ENCODE results near the gene TTLL11. TPM values are rescaled to one million over a fixed set of nuclear protein-coding genes. Genes with fewer than 3 reads are reported as not detected.
A peak's percentile ranks its signal among the peaks of the same experiment; 100 is the strongest.
"Not testable (repeated sequence)": the region's sequence is repeated elsewhere in the genome, so short reads cannot be mapped to it uniquely, and the experiment has no call there.

TTLL11 gene
- total and polyA plus RNA-seq, 8 donors = 3.4 to 7.5 (median 5.5) TPM

GRCh38 chr9:122001491-122002201 is 91.5 kb downstream of the TTLL11 start:
- ATAC-seq = peak in 2 of 4 donors; percentile 28 to 30
- H3K27me3 ChIP-seq = no peaks in the 10 kb centered on the region
- DNase-seq = no peak
- FAIRE-seq = no peak
- H3K9me3 ChIP-seq = no peaks in the 10 kb centered on the region
- H3K36me3 ChIP-seq = no peaks in the 10 kb centered on the region
- no peak overlapping the region for H3K4me3 ChIP-seq
- intact Hi-C loops (cut with DNase I) = no loop called here
- H3K4me1 ChIP-seq = no peaks in the 10 kb centered on the region
- WGBS, 2 donors = 69 to 72% methylated on average over 9 of the region's 9 CpGs
- no peak for TF ChIP-seq CTCF (IDR thresholded peaks at IDR 0.05)
- H3K27ac ChIP-seq = no peak overlapping the region

- intact Hi-C loops (cut with DNase I) = not testable (repeated sequence)
Measured at GRCh38 chr9:122000526-122000925, 92.6 kb downstream of the TTLL11 start.

GRCh38 chr9:121999556-121999955 is 93.6 kb downstream of the TTLL11 start:
- Histone ChIP-seq H3K9me3 (no peaks in the 10 kb centered on the region), H3K27ac (no peak overlapping the region), H3K4me1 (no peaks in the 10 kb centered on the region), H3K4me3 (no peak overlapping the region), H3K27me3 (no peaks in the 10 kb centered on the region), H3K36me3 (no peaks in the 10 kb centered on the region)
- no peak for FAIRE-seq
- ATAC-seq = no peak
- DNase-seq = no peak
- no peak for TF ChIP-seq CTCF (IDR thresholded peaks at IDR 0.05)
- intact Hi-C loops (cut with DNase I) = loop anchor here in 2 of 3 donors (10.0 kb wide), 2 partner anchors 65 to 445 kb away; no protein-coding TSS in a partner anchor
- 91 to 100% methylated on average over 3 of the region's 3 CpGs for WGBS, 2 donors

More at GRCh38 chr9:122000526-122000925, 92.6 kb downstream of the TTLL11 start:
- H3K9me3 ChIP-seq, DNase-seq, H3K27me3 ChIP-seq, H3K36me3 ChIP-seq, H3K27ac ChIP-seq, ATAC-seq, H3K4me3 ChIP-seq, H3K4me1 ChIP-seq, FAIRE-seq: not testable (repeated sequence)
- WGBS, 2 donors = 83 to 85% methylated on average over 6 of the region's 6 CpGs

- FAIRE-seq (no peak), DNase-seq (no peak), ATAC-seq (peak in 2 of 4 donors; percentile 47 to 51)
- Histone ChIP-seq H3K36me3 (no peaks in the 10 kb centered on the region), H3K9me3 (no peaks in the 10 kb centered on the region), H3K27me3 (no peaks in the 10 kb centered on the region), H3K27ac (no peak overlapping the region), H3K4me3 (no peak overlapping the region), H3K4me1 (no peaks in the 10 kb centered on the region)
- TF ChIP-seq CTCF (IDR thresholded peaks at IDR 0.05) = no peak
- WGBS, 2 donors = 68% methylated on average over 7 of the region's 7 CpGs
- intact Hi-C loops (cut with DNase I) = loop anchor here in 2 of 3 donors (10.0 kb wide), 2 partner anchors 64 to 444 kb away; no protein-coding TSS in a partner anchor
Measured at GRCh38 chr9:121998513-121999049, 94.5 kb downstream of the TTLL11 start.

GRCh38 chr9:121997791-121998190 is 95.3 kb downstream of the TTLL11 start:
- no peak for FAIRE-seq
- ATAC-seq = peak in 2 of 4 donors; percentile 45 to 54

More at GRCh38 chr9:121997791-121998190, 95.3 kb downstream of the TTLL11 start:
- 87 to 89% methylated on average over 7 of the region's 7 CpGs for WGBS, 2 donors
- Histone ChIP-seq H3K36me3 (no peaks in the 10 kb centered on the region), H3K27me3 (no peaks in the 10 kb centered on the region), H3K9me3 (no peaks in the 10 kb centered on the region), H3K4me1 (no peaks in the 10 kb centered on the region), H3K27ac (no peak overlapping the region), H3K4me3 (no peak overlapping the region)
- no peak for TF ChIP-seq CTCF (IDR thresholded peaks at IDR 0.05)
- DNase-seq = no peak
- intact Hi-C loops (cut with DNase I) = loop anchor here in 2 of 3 donors (10.0 kb wide), 2 partner anchors 63 to 443 kb away; no protein-coding TSS in a partner anchor

Measured in pancreas (tissue), 10 donors.